Lower leg skin (tissue), 4 donors: ENCODE data around the gene EZR. TPM values are rescaled to one million over a fixed set of nuclear protein-coding genes. Genes with fewer than 3 reads are reported as not detected.

Experiments used
- DNase-seq, 2 donors: peaks; one replicate each; pipeline ENCODE4 v3.0.0-alpha.2; 2019; ENCODE audit warnings: low spot score in 2 of 2
- H3K4me3 ChIP-seq: fragments of 200-600 bp; sonication (generic); 2 replicates; pipeline ENCODE4 v1.5.1; 2017; ENCODE audit warnings: mild to moderate bottlenecking, low read depth; ENCODE audit not compliant: poor library complexity, severe bottlenecking
- CTCF ChIP-seq, 3 donors: fragments of 450-650 bp; IDR thresholded peaks; one replicate each; pipeline ENCODE4 v1.5.1; 2016; ENCODE audit warnings: antibody characterized with exemption in 3 of 3, mild to moderate bottlenecking in 3 of 3, moderate library complexity in 2 of 3
- POLR2A ChIP-seq, 2 donors: fragments of 450-650 bp; IDR thresholded peaks; one replicate each; pipeline ENCODE4 v1.6.1; 2016 to 2017; ENCODE audit warnings: antibody characterized with exemption in 2 of 2, mild to moderate bottlenecking in 1 of 2, moderate library complexity in 1 of 2
- WGBS, 2 donors: methylation state at CpG; one replicate each; pipeline ENCODE4 v1.1.5; 2018; 5-methylcytosine and 5-hydroxymethylcytosine counted together
- intact Hi-C: fragments of 100-400 bp; cut with DNase I; formaldehyde crosslinking; loops from one replicate; pipeline ENCODE4 v1.15.0; 2023; ENCODE audit warnings: low total_unique reads
- total RNA-seq, 4 donors: library from RNA; depleted of rRNA; stranded (reverse); fragments of >200 nt; gene quantifications; one replicate each; pipeline ENCODE4 v1.1.0, GENCODE V29; 2016

Gene EZR
- total RNA-seq, 4 donors from 2014 or later = 200 to 235 (median 212) TPM

GRCh38 chr6:158769234-158769770 is 49.9 kb downstream of the EZR start:
- TF ChIP-seq CTCF (IDR thresholded peaks at IDR 0.05) = no peak
- TF ChIP-seq POLR2A (IDR thresholded peaks at IDR 0.05) = no peak
- no peak overlapping the region for H3K4me3 ChIP-seq
- intact Hi-C loops = no loop called here
- DNase-seq = no peak
- WGBS, 2 donors = 91% methylated on average over 12 to 13 of the region's 13 CpGs

DNA sequence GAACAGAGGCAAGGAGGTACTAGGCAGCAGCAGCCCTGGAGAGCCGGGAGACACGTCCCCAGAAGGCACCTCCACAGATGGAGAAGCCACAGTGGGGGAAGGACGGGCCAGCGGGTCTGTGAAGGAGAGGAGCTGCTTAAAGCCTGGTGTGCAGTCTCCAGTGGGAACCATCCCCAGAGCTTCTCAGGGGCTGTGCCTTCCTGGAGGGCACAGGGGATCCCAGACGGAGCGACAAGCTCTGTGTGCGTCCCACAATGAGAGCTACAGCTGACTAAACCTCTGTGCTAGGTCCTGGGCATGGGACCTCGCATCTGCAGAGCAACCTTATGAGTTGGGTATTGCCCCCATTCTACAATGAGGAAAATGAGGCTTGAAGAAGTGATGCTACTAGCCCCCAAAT is 50.7 kb downstream of the EZR start:
- TF ChIP-seq CTCF (IDR thresholded peaks at IDR 0.05) = no peak
- TF ChIP-seq POLR2A (IDR thresholded peaks at IDR 0.05) = no peak
- intact Hi-C loops = no loop called here
- no peak overlapping the region for H3K4me3 ChIP-seq
- 93% methylated on average over 8 of the region's 8 CpGs for WGBS, 2 donors
- no peak for DNase-seq

DNA sequence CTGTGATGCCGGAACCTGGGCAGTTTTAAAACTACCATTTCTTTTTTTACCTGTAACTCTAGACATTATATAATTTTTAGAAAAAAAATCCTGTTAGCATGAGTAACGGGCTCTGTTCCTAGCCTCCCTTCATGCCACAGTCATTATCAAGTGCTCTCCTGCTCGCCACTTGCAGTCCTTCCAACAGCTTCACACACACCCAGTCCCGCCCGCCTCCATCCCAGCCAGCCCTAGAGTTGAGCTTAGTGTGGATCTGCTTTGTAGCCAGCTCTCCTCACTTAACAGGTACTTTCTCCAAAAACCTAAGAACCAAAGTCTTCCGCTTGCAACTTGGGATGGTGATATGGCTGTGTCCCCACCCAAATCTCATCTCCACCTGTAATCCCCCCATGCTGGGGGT is 51.5 kb downstream of the EZR start:
- no peak overlapping the region for H3K4me3 ChIP-seq
- intact Hi-C loops = no loop called here
- TF ChIP-seq CTCF (IDR thresholded peaks at IDR 0.05) = no peak
- TF ChIP-seq POLR2A (IDR thresholded peaks at IDR 0.05) = no peak
- 86 to 90% methylated on average over 6 of the region's 6 CpGs for WGBS, 2 donors
- DNase-seq = no peak

DNA sequence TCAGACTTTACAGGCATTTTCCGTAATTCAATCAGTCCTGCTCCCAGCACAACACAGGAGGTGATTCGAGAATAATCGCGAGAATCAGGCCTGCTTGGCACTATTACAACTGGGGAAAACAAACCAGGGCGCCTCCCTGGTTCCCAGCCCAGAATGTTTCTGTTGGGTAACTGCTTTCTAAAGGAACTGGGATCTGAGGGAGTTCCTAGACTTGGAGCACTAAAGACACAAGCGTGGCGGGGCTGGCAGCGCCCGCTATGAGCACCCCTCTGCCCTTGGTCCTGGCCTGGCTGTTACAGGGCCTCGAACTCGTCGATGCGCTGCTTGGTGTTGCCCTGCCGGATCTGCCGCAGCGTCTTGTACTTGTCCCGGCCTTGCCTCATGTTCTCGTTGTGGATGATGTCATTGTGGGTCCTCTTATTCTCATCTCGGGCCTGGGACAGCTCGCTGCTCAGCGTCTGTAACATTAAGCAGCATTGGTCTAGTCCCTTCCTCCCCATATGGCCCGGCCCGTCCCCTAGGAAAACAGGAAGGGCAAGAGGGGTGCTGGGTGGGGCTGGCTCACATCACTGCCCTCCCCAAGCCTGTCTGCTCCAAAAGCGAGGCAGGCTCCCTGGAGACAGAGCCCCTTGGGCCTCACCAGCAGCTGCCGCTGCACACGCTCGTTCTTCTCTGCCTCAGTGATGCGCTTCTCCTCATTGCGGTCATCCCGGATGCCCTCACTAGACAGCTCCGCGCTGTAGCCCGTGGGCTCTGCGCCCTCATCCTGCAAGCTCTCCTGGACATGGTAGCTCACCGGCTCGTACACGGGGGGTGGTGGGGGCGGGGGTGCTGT is 52.3 kb downstream of the EZR start:
- 87 to 89% methylated on average over 33 to 38 of the region's 38 CpGs for WGBS, 2 donors
- intact Hi-C loops = no loop called here

GRCh38 chr6:158765499-158766068 is 53.6 kb downstream of the EZR start:
- DNase-seq = no peak
- intact Hi-C loops = no loop called here
- WGBS, 2 donors = 89 to 91% methylated on average over 13 of the region's 13 CpGs
- TF ChIP-seq POLR2A (IDR thresholded peaks at IDR 0.05) = no peak
- TF ChIP-seq CTCF (IDR thresholded peaks at IDR 0.05) = no peak
- no peak overlapping the region for H3K4me3 ChIP-seq

More for the DNA sequence above, 52.3 kb downstream of the EZR start:
- TF ChIP-seq CTCF (IDR thresholded peaks at IDR 0.05) (no peak), POLR2A (IDR thresholded peaks at IDR 0.05) (no peak)
- no peak for DNase-seq
- no peak overlapping the region for H3K4me3 ChIP-seq
